ENCODE measurements around the gene C12orf54.
"Not testable (repeated sequence)": the region's sequence is repeated elsewhere in the genome, so short reads cannot be mapped to it uniquely, and the experiment has no call there.

C12orf54 gene

DNA sequence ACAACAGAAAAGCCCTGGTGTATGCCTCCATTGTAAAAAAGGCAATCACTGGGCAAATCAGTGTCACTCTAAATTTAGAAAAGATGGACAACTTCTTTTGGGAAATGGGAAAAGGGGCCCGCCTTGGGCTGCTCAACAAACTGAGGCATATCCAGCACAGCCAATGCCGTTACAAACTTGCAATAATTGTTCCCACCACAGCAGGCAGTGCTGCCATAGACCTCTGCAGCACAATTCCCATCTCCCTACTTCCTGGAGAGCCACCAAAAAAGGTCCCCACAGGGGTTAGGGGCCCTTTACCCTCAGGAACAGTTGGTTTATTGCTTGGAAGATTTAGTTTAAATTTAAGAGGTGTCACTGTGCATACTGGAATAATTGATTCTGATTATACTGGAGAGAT is 26.7 kb downstream of the C12orf54 start:
- DNase-seq (ENCODE audit: low read depth in 3 of 3): no peak

GRCh38 chr12:48510111-48510510 is 27.8 kb downstream of the C12orf54 start:
- no peak for DNase-seq (ENCODE audit: low read depth in 3 of 3)

DNA sequence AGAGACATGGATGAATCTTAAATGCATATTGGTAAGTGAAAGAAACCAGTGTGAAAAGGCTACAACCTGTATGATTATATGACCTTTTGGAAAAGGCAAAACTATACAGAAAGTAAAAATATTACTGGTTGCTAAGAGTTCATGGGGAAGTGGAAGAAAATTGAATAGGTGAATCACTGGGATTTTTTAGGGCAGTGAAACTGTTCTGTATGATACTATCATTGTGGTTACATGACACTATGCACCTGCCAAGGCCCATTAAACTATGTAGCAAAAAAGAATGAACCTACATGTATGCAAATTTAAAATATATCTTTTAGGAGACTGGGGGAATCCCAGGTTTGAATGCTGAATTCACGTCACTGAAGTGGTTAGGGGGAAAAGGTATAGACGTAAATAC is 30.6 kb downstream of the C12orf54 start:
- peak in 1 of 3 donors; percentile 5 for DNase-seq (ENCODE audit: low read depth in 3 of 3)

- no peak for DNase-seq (ENCODE audit: low read depth in 3 of 3)
These were observed 32.4 kb downstream of the C12orf54 start for GRCh38 chr12:48514728-48515127.

DNA sequence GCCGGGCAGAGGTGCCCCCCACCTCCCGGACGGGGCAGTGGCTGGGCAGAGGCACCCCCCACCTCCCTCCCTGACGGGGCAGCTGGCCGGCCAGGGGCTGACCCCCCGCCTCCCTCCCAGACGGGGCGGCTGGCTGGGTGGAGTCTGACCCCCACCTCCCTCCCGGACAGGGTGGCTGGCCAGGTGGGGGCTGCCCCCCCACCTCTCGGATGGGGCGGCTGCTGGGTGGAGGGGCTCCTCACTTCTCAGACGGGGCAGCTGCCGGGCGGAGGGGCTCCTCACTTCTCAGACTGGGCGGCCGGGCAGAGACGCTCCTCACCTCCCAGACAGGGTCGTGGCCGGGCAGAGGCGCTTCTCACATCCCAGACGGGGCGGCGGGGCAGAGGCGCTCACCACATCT is 38.1 kb downstream of the C12orf54 start:
- DNase-seq (ENCODE audit: low read depth in 3 of 3): not testable (repeated sequence)

DNA sequence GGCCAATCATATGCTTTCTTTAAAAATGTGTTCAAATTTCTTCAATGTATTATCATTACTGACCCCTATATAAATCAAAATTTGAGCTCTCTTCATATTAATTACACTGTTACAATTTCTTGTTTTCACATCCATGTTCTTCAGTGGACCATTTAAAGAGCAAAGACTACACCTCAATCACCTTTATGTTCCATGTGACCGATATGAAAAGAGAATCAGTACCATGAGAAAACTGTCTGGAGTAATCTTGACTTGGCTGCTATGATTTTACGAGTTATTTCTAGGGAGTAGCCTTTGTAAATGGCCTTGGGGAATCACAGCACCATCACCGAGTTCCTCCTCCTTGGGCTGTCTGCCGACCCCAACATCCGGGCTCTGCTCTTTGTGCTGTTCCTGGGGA is 43.0 kb downstream of the C12orf54 start, which contains the start of gene OR8S1:
Gene OR8S1, plus strand, starts transcription at position 301 of the 400 bp plus-strand sequence. Its CDS starts 0 bp downstream, at position 301.
- no peak for DNase-seq (ENCODE audit: low read depth in 3 of 3)

DNA sequence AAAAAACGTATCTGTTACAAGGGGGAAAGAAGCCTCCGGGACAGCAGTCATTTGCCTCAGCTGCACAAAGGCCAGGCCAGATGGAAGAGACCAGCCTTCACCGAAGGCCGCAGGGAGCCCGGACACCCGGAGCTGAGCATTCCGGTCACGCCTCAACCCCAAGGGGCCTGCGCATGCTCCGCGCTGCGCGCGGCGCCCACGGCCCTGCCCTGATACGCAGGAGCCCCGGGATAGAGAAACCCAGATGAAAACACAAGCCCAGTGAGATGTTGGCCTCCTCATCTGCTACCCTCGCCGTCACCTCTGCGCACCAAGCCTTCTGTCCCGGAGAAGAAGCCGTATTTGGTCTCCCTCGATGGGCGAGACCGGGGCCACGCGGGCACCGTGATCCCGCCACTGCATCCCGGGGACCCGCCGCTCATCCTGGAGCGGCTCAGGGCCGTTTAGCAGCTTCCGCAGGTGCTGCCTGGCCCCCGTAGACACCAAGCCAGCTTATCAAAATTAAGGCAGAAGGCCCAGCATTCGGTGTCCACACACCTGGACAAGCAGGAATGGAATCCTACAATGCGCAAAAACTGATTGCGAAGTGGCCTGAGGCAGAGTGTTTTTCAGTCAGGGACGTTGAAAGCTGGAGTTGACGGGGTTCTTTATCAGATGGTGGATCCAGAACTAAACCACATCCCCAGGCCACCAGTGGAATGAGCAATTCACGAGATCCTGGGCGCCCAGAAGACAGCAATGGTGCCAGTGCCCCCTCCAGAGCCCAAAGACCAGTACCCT is 45.8 kb downstream of the C12orf54 start:
- no peak for DNase-seq (ENCODE audit: low read depth in 3 of 3)

GRCh38 chr12:48532601-48533000 is 50.3 kb downstream of the C12orf54 start:
- no peak for DNase-seq (ENCODE audit: low read depth in 3 of 3)

GRCh38 chr12:48536602-48537001 is 54.3 kb downstream of the C12orf54 start:
- DNase-seq (ENCODE audit: low read depth in 3 of 3): no peak

GRCh38 chr12:48542300-48542928 is 60.1 kb downstream of the C12orf54 start:
- peak; percentile 24 to 43 (median 30) for DNase-seq (ENCODE audit: low read depth in 3 of 3)

DNA sequence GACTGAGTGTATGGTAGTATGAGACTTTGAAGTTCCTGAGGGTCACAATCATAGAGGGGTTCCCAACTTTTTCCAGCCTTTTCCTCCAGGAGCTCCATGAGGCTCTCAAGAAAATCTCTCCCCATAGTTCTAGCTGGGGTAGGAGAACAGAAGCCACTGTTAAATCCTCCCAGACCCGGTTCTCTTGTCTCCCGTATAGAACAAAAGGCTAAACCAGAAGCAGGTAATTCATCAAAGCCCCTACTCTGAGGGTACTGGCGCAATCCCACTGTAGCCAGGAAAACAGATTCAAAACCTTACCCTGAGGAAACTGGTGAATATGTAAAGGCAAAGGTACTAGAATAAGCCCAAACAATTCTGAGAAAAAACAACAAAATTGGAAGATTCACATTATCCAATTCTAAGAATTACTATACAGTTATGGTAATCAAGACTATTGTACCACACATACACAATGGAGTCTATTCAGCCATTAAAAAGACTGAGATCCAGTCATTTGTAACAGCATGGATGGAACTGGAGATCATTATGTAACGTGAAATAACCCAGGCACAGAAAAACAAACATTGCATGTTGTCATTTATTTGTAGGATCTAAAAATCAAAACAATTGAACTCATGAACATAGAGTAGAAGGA is 63.7 kb downstream of the C12orf54 start:
- DNase-seq (ENCODE audit: low read depth in 3 of 3): no peak

All from stimulated activated CD4-positive, alpha-beta T cell treated with anti-CD3 and anti-CD28 coated beads, TNF-alpha, amount 100 ng/mL, for 48 hours (primary cell).